ENCODE results near the gene EBF3.

Gene EBF3

DNA sequence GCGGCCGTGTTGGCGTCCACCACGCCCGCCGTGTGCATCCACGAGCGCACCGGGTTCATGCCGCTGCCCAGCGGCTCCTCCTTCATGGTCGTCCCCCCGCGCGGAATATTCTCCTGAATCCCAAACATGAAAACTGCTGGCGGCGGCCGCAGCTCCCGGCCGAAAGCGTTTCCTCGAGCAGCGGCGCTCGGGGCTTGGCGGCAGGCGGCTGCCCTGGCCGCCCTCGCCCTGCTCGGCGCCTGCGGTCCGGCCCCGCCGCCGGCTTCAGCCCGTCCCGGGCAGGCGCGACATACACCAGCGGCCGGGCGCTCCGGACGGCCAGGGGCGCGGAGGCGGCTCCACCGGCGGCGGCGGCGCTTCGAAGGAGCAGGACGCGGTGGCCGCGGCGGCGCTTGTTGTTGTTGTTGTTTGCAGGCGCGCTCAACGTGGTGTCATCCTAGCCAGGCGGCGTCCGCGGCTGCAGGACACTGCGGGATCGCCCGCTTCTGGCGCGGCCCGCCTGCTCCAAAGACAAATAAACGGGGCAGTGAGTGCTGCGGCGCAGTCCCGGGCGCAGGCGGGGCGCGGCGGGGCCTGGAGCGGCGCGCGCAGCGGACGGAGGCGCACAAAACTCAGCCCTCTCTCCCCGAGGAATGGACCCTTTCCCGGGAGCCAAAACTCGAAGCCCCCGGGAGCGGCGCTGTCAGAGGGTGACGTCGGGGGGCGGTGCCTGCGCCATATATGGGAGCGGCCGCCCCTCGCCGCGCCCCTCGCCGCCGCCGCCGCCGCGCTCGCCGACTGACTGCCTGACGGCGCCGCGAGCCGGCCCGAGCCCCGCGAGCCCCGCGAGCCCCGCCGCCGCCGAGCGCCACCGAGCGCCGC lies at the start of gene EBF3:
TSS of gene EBF3 (minus strand) at position 634 of the 861 bp plus-strand sequence. CDS start at position 128, 506 bp downstream.
- no peak for DNase-seq (ENCODE audit: low read depth in 2 of 2)

- no peak for DNase-seq (ENCODE audit: low read depth in 2 of 2)
These were observed 49.5 kb upstream of the EBF3 start for GRCh38 chr10:130013335-130014262.

DNA sequence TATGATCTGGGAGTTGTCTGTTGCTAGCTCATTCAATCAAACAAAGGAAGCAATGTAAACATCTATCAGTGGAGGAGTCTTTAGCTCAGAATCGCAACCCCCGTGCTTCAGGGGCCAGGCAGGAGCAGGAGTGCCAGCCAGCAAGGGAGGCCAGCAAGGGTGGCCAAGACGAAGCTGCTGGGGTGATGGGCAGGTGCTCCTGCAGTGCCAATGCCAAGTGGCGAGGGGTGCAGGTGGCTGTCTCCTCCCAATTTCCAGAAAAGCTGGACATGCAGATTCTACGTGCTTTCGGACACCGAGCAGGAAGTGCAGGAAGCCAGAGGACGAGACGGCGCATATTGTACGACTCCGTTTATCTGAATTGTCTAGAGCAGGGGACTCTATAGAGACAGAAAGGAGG lies 48.1 kb upstream of the EBF3 start:
- DNase-seq (ENCODE audit: low read depth in 2 of 2): no peak

- DNase-seq (ENCODE audit: low read depth in 2 of 2): no peak
These were observed 46.6 kb upstream of the EBF3 start for GRCh38 chr10:130010653-130011052.

- no peak for DNase-seq (ENCODE audit: low read depth in 2 of 2)
These were observed 45.2 kb upstream of the EBF3 start for GRCh38 chr10:130009228-130009627.

DNA sequence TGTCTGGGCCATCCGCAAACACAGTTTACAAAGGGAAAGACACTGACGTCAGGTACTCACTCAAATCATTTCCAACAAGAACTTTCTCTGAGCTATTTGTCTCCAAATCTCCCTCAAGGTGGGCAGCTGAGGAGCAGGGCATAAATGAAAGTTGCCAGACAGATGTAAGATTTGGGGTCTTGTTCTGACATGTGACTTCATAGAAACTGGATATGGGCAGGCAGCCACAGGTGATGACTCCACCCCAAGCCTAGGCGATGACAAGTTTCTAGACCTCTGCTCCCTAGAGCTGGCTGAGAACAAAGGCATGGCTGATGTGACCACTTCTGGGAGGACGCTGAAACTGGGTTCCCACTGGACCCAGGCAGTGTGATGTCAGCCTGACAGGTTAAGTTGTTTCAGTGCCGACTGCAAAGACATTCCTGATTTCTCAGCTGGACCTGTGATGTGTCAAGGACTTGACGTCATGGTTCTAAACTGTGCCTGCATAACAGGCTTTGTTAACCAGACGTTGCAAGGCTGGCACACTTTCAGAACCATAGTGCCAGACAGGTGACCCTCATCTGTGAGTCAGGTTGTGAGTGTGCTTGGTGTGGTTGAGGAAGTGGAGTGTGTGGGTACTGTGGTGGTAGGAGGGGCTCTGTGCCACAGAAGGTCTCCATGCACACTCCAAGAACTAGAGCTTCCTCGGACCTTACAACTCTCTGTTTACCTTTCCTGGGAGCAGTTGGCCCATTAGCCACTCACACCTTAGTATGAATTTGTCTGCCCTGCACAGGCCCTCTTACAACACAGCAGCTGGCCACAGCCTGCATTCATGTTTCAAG lies 39.9 kb upstream of the EBF3 start:
- no peak for DNase-seq (ENCODE audit: low read depth in 2 of 2)

GRCh38 chr10:130003166-130003565 lies 39.1 kb upstream of the EBF3 start:
- DNase-seq (ENCODE audit: low read depth in 2 of 2): no peak

- DNase-seq (ENCODE audit: low read depth in 2 of 2): no peak
These were observed 38.5 kb upstream of the EBF3 start for GRCh38 chr10:130002606-130003005.

DNA sequence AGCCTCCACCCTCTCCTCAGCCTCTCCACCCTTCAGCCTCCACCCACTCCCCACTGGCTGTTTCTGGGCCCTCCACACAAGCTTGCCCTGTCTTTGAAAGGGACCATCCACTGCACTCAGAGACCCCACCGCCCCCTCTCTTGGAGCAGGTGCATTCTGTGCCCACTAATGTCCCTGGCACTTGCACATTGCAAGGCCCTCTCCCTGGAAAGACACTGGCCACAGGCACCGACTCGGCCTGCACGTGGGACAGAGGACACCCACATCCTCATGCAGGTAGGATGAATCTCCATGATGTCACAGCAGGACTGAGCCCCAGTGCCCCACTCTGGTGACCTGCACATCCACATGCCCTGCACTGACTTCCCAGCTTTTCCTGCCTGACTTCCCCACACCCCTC lies 36.8 kb upstream of the EBF3 start:
- no peak for DNase-seq (ENCODE audit: low read depth in 2 of 2)

DNA sequence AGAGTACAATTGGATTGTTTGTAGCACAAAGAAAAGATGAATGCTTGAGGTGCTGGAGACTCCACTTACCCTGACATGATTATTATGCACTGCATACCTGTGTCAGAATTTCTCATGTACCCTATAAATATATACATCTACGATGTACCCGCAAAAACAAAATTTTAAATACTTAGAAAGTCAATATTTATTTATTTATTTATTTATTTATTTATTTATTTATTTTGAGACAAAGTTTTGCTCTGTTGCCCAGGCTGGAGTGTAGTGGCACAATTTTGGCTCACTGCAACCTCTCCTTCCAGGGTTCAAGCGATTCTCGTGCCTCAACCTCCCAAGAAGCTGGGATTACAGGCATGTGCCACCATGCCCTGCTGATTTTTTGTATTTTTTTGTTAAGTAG lies 35.1 kb upstream of the EBF3 start:
- DNase-seq (ENCODE audit: low read depth in 2 of 2): no peak

DNA sequence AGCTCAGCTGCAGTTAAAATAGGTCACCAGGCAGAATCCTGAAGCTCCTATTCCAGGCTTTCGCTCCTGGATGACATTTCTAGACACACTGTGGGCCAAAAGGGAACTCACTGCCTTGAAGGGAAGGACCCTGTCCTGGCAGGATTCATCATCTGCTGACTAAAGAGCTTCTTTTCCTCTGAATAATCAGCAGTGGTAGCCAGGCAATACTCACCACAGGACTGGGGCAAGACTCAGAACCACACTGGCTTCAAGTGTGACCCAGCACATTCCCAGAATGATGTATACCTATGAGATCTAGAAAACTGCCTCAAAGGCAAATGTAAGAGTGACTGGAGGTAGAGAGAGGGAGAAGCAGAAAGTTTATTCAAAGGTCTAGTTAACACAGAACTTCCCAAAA lies 29.5 kb upstream of the EBF3 start:
- no peak for DNase-seq (ENCODE audit: low read depth in 2 of 2)

- DNase-seq (ENCODE audit: low read depth in 2 of 2): no peak
These were observed 28.3 kb upstream of the EBF3 start for GRCh38 chr10:129992356-129992755.

DNA sequence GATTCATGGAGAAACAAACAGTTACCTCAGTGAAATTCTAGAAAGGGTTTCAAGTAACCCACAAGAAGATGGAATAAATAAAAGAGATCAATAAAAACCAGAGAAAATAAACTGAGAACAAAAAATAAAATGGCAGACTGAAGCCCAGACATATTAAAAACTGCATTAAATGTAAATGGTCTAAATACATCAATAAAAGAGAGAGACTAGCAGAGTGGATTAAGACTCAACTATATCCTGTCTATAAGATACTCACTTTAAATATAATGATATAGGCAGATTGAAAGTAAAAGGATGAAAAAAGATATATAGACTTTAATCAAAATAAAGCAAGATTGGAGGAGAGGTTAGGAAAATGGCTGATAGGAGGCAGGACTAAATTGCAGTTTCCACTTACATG lies 18.8 kb upstream of the EBF3 start:
- DNase-seq (ENCODE audit: low read depth in 2 of 2): no peak

DNA sequence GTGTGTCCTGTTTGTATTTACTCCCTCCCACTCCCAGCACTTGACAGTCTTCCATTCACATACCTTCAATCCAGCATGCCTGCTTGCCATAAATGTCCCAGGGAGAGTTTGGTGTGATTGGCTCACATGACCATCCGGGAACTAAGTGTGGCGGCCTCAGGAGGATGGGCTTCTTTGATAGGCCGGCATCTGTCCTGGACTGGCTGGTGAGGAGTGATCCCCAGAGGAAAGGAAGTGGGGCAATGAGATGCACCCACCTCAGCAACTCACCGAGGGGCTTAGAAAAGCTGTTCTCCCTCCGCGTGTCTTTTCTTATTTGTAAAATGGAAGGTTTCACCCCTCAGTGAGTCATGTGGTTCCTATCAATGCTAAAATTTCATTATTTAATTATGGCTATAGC lies 14.9 kb upstream of the EBF3 start:
- no peak for DNase-seq (ENCODE audit: low read depth in 2 of 2)

DNA sequence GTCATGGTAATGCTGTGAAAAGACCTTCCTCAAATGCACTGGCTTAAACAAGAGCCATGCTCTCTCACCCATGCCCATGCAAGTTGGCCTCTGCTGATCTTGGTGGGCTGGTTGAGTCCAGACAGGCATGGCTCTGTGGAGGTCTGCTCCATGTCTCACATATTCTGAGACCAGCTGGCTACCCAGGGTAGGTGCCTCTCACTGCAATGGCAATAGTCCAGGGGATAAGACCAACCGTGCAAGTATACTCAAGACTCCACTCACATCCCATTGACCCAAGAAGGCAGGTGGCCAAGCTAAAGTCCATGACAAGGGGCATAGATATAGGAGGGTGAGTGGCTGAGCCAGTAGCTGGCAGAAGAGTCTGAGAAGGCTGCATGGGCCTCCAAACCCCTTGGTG lies 14.2 kb upstream of the EBF3 start:
- DNase-seq (ENCODE audit: low read depth in 2 of 2): no peak

DNA sequence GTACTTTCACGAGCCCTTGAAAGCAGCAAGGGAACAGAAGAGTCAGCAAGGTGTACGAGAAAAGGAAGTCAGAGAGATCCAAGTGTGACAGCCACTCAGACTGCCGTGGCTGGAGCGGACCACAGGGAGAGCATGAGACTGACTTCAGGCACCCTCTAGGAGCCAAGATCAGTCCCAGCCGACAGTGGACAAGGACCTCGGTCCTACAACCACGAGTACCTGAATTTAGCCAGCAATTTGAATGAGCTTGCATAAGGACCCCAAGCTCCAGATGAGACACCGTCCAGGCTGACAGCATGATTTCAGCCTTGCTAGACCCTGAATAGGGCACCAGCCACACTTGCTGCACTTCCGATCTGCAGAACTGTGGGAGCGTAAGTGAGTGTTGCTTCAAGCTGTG lies 13.7 kb upstream of the EBF3 start:
- DNase-seq (ENCODE audit: low read depth in 2 of 2): no peak

- DNase-seq (ENCODE audit: low read depth in 2 of 2): no peak
These were observed 9.6 kb upstream of the EBF3 start for GRCh38 chr10:129973674-129974059.

- no peak for DNase-seq (ENCODE audit: low read depth in 2 of 2)
These were observed 9.0 kb upstream of the EBF3 start for GRCh38 chr10:129972966-129973673.

GRCh38 chr10:129972145-129972965 lies 8.3 kb upstream of the EBF3 start:
- DNase-seq (ENCODE audit: low read depth in 2 of 2): no peak

GRCh38 chr10:129971381-129972144 lies 7.5 kb upstream of the EBF3 start:
- DNase-seq (ENCODE audit: low read depth in 2 of 2): no peak
